HG03460 (cell line): ENCODE results near the gene GNA14.

Experiments
- ATAC-seq: cut with Tn5 transposase; IDR thresholded peaks from one replicate; pipeline ENCODE4 v1.9.1; 2021; ENCODE audit not compliant: unreplicated experiment

The GNA14 gene

DNA sequence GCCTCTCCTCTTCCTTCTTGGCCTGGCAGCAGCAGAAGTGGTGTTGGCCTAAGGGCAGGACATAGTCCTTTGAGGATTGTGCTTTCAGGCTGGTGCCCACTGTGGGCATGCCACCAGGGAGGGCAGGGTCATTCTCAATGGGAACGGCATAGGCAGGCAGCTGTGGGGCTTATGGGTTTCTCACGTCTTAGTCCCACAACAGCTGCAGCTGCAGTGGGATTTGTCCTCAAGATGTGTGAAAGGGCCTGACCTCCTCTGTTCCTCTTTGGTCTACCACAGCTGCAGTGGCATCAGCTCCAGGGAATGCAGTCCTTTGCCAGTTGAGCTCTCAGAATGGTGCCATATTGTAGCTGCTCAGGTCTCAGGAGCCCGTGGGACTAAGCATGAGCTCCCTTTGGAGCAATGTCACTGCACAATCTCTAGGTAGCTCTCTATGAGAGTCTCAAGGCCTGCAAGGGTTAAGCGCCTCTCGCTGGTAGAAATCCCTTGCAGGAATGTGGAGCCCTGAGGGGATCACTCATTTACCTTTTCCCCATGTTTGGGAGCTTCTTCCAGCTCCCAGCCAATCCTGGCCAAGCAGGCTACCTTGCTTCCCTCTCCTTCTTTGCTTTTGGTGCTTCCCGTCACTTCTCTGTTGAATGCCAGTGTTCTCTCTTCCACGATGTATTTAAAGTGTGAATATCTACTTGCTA, 104.8 kb downstream of the GNA14 start:
- no peak for ATAC-seq

DNA sequence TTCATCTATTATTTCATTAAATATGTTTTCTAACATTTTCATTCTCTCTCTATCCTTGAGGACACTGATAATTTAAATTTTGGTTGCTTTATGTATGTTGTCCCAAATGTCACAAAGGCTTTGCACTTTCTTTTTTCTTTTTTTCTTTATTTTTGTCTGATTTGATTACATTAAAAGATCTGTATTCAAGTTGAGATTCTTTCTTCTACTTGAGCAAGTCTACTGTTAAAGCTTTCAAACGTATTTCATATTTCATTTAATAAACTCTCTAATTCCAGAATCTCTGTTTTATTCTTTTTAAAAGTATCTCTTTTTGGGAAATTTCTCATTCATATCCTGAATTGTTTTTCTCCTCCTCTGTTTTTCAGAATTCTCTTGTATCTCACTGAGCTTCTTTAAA, 106.5 kb downstream of the GNA14 start:
- no peak for ATAC-seq

DNA sequence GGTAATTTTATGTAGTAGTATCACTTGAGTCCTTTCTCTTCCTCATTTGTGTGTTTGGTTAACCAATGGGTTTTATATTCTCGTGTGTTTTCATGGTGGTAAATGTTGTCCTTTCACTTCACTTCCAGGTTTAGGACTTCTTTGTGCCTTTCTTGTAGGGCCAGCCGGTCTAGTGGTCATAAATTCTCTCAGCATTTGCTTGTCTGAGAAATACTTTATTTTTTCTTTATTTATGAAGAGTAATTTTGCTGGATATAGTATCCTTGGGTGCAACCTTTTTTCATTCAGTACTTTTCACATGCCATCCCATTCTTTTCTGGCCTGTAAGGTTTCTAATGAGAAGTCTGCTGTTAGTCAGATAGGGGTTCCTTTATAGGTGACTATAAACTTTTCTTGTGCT, 107.1 kb downstream of the GNA14 start:
- ATAC-seq: no peak

GRCh38 chr9:77534376-77535057, 113.6 kb downstream of the GNA14 start:
- no peak for ATAC-seq

DNA sequence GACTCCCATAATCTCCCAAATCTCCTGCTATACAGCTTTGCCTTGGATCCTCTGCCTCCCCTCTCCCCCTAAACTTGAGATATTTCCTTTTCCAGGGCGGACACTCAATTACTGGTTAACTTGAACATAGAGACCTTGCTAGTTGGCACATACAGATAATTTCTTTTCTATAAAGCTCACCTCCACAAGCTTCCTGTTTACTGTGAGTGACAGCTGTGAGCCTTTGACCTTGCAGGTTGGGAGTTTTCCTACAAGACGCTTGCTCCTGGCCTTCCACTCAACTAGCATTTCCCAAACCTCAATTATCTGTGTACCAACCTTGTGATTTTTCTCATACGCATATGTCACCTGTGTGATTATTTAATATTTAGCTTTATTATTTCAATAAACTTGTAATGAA, 114.5 kb downstream of the GNA14 start:
- ATAC-seq: no peak

DNA sequence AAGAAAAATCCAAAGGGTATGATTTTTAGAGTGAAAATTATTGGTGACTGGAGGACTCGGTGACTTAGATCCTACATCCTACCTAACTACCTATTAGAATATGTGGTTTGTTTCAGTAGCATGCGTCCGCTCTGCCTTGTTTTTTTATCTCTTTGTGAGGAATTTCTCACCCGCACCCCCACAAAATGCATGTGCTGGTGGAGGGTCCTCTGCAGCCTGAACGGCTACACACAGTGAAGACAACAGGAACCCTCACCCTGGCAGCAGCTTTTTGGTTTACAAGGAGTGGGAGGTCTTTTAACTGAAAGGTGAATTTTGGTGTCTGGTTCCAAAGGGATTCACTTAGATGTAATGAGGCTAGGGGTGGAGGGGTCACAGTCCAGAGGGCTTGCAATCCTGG, 115.5 kb downstream of the GNA14 start:
- ATAC-seq: no peak

DNA sequence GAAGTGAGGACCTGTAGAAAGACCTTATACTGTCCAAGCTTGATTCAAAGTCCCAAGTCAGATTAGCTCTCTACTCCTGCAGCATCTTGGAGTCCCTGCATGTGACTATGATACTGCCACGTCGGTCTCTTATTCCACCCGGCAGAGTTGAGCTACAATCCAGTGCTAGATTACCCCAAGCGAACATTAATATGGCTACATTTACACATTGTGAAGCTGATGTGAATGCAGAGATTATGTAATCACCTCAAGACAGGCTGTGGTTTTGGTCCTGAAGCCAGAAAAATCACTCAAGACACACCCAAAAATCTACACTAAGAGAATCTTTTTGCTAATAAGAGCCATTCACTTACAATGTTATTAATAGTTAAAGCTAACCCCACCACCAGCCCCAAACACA, 116.7 kb downstream of the GNA14 start:
- no peak for ATAC-seq

DNA sequence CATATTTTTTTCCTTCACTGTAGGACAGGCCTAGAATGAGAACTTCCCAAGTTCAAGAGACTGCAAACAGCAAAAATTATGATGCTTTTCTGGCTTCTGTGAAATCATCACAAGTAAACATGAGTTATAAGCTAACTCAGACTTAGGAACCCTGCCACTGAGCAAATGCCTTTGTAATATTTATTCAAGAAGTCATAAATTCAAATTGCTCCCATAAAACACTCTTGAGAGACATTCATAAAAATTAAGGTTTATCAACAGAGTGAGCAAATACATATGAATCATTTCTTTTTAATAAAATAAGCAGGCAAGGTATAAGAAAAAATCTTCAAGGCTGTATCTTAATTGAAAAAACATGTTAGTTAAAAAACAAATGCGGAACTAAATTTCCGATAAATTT, 124.2 kb downstream of the GNA14 start:
- ATAC-seq: no peak

DNA sequence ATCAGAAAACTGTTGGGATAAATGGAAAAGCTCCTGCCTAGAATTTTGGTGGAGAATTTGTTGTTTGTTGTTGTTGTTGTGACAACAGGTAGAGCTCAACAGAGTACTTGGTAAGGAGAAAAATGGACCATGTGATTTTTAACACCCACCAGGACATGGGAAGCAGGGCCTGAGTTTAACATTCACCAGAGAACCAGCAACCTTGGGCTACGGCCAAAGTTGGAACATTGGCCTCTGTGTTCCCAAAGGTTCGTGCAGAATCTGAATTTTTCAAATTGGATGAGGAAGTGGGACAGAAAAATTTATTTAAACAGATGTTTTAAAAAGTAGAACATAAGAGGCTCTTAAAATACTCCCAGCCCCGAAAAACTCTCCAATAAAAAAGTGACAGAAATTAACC, 127.0 kb downstream of the GNA14 start:
- no peak for ATAC-seq

DNA sequence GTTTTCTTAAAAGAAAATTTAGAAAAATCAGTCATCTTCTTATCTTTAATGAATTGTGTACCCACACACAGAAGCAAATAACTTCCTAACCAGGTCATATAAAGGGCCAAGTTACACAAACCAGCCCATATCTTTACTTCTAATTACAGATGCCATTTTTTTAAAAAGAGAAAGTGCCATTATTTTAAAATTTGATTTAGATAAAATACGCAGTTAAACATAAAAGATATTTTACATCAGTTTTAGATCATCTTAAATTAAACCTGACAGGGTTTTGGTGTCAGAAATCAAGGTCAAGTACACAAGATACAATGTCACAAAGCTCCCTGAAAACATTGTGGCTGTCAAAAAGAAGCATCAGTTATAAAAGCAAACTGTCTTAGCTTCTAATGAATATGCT, 129.4 kb downstream of the GNA14 start:
- no peak for ATAC-seq

- no peak for ATAC-seq
These were observed 131.3 kb downstream of the GNA14 start for GRCh38 chr9:77516781-77517180.

DNA sequence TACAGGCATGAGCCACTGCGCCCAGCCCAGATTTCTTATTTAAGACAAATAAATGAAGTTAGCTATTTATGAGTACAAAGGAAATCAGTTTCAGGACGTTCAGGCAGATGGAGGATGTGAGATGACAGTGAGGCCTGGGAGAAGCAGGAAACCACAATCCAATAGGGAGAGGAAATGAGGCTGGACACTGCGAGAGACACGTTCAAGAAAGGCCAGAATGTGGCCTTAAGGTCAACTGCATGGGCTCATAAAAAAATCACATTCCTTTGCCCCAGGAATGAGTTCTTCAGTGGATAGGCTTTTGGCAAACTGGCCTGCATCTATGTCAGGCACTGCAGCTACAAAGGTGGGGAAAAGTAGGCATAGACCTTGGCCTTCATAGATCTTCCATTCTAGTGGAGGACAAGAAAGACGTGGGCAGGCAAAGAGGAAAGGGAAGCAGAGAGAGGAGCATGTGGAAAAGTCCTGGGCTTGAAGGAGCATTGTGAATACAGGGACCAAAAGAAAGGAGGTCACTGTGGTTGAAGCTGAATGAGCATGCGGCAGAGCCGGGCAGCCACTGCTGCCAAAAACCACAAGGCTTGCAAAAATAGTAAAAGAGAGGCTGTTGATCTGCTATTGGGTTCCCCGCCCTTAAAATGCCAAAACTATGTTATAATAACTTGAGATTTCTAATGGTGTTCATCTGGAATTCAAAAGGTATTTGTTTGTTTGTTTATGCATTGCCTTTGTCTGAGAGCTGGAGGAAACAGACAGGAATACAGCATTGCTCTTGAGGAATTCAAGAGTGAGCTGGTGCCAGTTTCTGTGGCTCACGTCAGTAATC, 133.0 kb downstream of the GNA14 start:
- no peak for ATAC-seq

DNA sequence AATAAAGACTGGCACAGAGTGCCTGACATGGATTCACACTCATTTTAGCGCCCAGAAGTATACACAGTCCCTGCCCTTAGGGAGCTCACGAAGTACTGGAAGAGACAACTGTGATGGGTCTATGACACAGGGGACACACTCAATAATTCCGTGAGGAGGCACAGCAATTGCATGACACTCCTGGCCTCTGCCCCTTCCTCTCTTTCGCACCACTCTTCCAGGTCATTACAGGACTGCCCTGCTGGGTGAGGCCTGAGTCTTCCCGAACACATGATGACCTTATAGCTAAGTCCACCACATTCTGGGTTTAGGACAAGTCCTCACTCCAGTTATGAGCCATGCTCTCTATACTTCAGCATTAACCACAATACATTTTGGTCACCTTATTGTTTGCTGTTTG, 134.7 kb downstream of the GNA14 start:
- no peak for ATAC-seq

GRCh38 chr9:77512876-77513275, 135.2 kb downstream of the GNA14 start:
- no peak for ATAC-seq

- no peak for ATAC-seq
These were observed 136.6 kb downstream of the GNA14 start for GRCh38 chr9:77511525-77511924.

GRCh38 chr9:77510666-77511065, 137.5 kb downstream of the GNA14 start:
- ATAC-seq: no peak

GRCh38 chr9:77508396-77508795, 139.7 kb downstream of the GNA14 start:
- no peak for ATAC-seq

- no peak for ATAC-seq
These were observed 140.7 kb downstream of the GNA14 start for GRCh38 chr9:77507212-77507961.

DNA sequence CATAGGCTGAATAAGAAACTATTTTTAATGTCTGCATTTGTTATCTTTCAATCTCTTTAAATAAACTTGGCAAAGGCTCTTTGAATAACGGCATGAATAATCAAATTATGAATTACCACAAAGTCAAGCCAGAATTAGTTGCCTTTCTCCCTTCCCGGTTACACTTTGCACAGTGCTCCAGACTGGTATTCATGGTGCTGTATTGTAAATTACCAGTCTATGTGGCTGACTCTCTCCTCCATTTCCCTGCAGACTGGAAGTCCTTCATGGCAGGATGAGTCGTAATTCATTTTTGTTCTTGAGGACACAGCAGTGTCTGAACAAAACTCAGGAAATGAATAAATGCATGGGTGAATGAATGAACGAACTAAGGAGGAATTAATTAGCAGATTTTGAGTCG, 142.9 kb downstream of the GNA14 start:
- no peak for ATAC-seq

DNA sequence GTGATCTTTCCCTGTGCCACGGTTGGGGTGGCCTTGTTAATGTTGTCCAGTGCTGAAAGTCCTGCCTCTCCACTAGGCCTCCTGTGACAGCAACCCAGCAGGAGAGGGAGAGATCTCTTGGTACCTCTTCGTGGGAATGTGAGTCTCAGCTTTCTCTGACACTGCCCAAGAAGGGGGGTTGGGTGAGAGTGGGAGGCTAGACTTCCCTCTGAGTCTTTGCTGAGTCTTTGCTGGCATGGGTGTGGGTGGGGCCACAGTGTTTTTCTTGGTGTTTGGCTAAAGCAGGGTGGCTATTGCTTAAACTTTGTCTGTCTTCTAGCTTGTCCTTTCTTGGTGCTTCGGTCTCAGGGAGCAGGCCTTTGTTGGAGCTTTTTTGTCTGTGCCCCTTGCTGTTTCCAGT, 145.6 kb downstream of the GNA14 start:
- no peak for ATAC-seq

- no peak for ATAC-seq
These were observed 149.2 kb downstream of the GNA14 start for GRCh38 chr9:77498891-77499290.
